ENCODE measurements around the gene HSPG2. TPM values are rescaled to one million over a fixed set of nuclear protein-coding genes. Genes with fewer than 3 reads are reported as not detected.
"Not testable (repeated sequence)": the region's sequence is repeated elsewhere in the genome, so short reads cannot be mapped to it uniquely, and the experiment has no call there.

Gene HSPG2
- total and polyA plus RNA-seq, 4 donors = 49.6 to 85.8 (median 64.8) TPM

- no peaks in the 10 kb centered on the region for H3K36me3 ChIP-seq (ENCODE audit: control insufficient read depth, insufficient read depth, low read length)
- 89% methylated on average over 6 of the region's 6 CpGs for WGBS (ENCODE audit: insufficient coverage)
- H3K9me3 ChIP-seq (ENCODE audit: control insufficient read depth, insufficient read depth, low read length) = peaks cover 2% of the 10 kb centered on the region
- H3K27ac ChIP-seq (ENCODE audit: low read depth, low read length) = no peak overlapping the region
- no peaks in the 10 kb centered on the region for H3K27me3 ChIP-seq (ENCODE audit: control insufficient read depth, insufficient read depth, low read length)
- DNase-seq (ENCODE audit: low read depth in 4 of 6, low spot score in 6 of 6) = no peak
- no peak overlapping the region for H3K4me3 ChIP-seq (ENCODE audit: low read depth, low read length)
- no peaks in the 10 kb centered on the region for H3K4me1 ChIP-seq (ENCODE audit: control insufficient read depth, insufficient read depth, low read length)
Observed at GRCh38 chr1:21795075-21795474, 142.0 kb downstream of the HSPG2 start.

- no peak for DNase-seq (ENCODE audit: low read depth in 4 of 6, low spot score in 6 of 6)
- Histone ChIP-seq H3K27ac (ENCODE audit: low read depth, low read length) (no peak overlapping the region), H3K27me3 (ENCODE audit: control insufficient read depth, insufficient read depth, low read length) (no peaks in the 10 kb centered on the region), H3K9me3 (ENCODE audit: control insufficient read depth, insufficient read depth, low read length) (peaks cover 2% of the 10 kb centered on the region), H3K4me1 (ENCODE audit: control insufficient read depth, insufficient read depth, low read length) (no peaks in the 10 kb centered on the region), H3K4me3 (ENCODE audit: low read depth, low read length) (no peak overlapping the region), H3K36me3 (ENCODE audit: control insufficient read depth, insufficient read depth, low read length) (no peaks in the 10 kb centered on the region)
- 88% methylated on average over 2 of the region's 2 CpGs for WGBS (ENCODE audit: insufficient coverage)
Observed at GRCh38 chr1:21794656-21795055, 142.5 kb downstream of the HSPG2 start.

- no peak overlapping the region for H3K4me3 ChIP-seq (ENCODE audit: low read depth, low read length)
- no peaks in the 10 kb centered on the region for H3K4me1 ChIP-seq (ENCODE audit: control insufficient read depth, insufficient read depth, low read length)
- no peaks in the 10 kb centered on the region for H3K36me3 ChIP-seq (ENCODE audit: control insufficient read depth, insufficient read depth, low read length)
- no peaks in the 10 kb centered on the region for H3K27me3 ChIP-seq (ENCODE audit: control insufficient read depth, insufficient read depth, low read length)
- no peak overlapping the region for H3K27ac ChIP-seq (ENCODE audit: low read depth, low read length)
- WGBS (ENCODE audit: insufficient coverage) = no CpG with 5 or more reads among the region's 2 CpGs
- DNase-seq (ENCODE audit: low read depth in 4 of 6, low spot score in 6 of 6) = no peak
- peaks cover 2% of the 10 kb centered on the region for H3K9me3 ChIP-seq (ENCODE audit: control insufficient read depth, insufficient read depth, low read length)
Observed at GRCh38 chr1:21793104-21793503, 144.0 kb downstream of the HSPG2 start.

GRCh38 chr1:21786640-21787039, 150.5 kb downstream of the HSPG2 start:
- H3K4me1 ChIP-seq (ENCODE audit: control insufficient read depth, insufficient read depth, low read length) = peaks cover 8% of the 10 kb centered on the region
- H3K36me3 ChIP-seq (ENCODE audit: control insufficient read depth, insufficient read depth, low read length) = peaks cover 3% of the 10 kb centered on the region
- no peaks in the 10 kb centered on the region for H3K9me3 ChIP-seq (ENCODE audit: control insufficient read depth, insufficient read depth, low read length)
- DNase-seq (ENCODE audit: low read depth in 4 of 6, low spot score in 6 of 6) = no peak
- WGBS (ENCODE audit: insufficient coverage) = 75% methylated on average over 1 of the region's 2 CpGs
- H3K27me3 ChIP-seq (ENCODE audit: control insufficient read depth, insufficient read depth, low read length) = no peaks in the 10 kb centered on the region
- H3K4me3 ChIP-seq (ENCODE audit: low read depth, low read length) = no peak overlapping the region
- H3K27ac ChIP-seq (ENCODE audit: low read depth, low read length) = no peak overlapping the region

- not testable (repeated sequence) for DNase-seq (ENCODE audit: low read depth in 4 of 6, low spot score in 6 of 6); H3K27ac ChIP-seq (ENCODE audit: low read depth, low read length); H3K4me3 ChIP-seq (ENCODE audit: low read depth, low read length); H3K27me3 ChIP-seq (ENCODE audit: control insufficient read depth, insufficient read depth, low read length); H3K9me3 ChIP-seq (ENCODE audit: control insufficient read depth, insufficient read depth, low read length); H3K36me3 ChIP-seq (ENCODE audit: control insufficient read depth, insufficient read depth, low read length)
- WGBS (ENCODE audit: insufficient coverage) = 82% methylated on average over 9 of the region's 9 CpGs
- H3K4me1 ChIP-seq (ENCODE audit: control insufficient read depth, insufficient read depth, low read length) = peaks cover 15% of the 10 kb centered on the region
Observed at GRCh38 chr1:21785764-21786163, 151.3 kb downstream of the HSPG2 start.

- 45% methylated on average over 29 of the region's 32 CpGs for WGBS (ENCODE audit: insufficient coverage)
- peak overlapping the region; percentile 100 for H3K4me3 ChIP-seq (ENCODE audit: low read depth, low read length)
- DNase-seq (ENCODE audit: low read depth in 4 of 6, low spot score in 6 of 6) = no peak
- H3K27me3 ChIP-seq (ENCODE audit: control insufficient read depth, insufficient read depth, low read length) = no peaks in the 10 kb centered on the region
- H3K36me3 ChIP-seq (ENCODE audit: control insufficient read depth, insufficient read depth, low read length) = peaks cover 3% of the 10 kb centered on the region
- peak overlapping the region; percentile 100 for H3K27ac ChIP-seq (ENCODE audit: low read depth, low read length)
- no peaks in the 10 kb centered on the region for H3K9me3 ChIP-seq (ENCODE audit: control insufficient read depth, insufficient read depth, low read length)
- peaks cover 15% of the 10 kb centered on the region for H3K4me1 ChIP-seq (ENCODE audit: control insufficient read depth, insufficient read depth, low read length)
Observed at GRCh38 chr1:21783679-21784603, 153.2 kb downstream of the HSPG2 start.

GRCh38 chr1:21782868-21783678, 154.0 kb downstream of the HSPG2 start, which contains the start of gene USP48:
Gene USP48 (minus strand): TSS chr1:21783149. CDS start chr1:21782957, 192 bp downstream.
- H3K4me1 ChIP-seq (ENCODE audit: control insufficient read depth, insufficient read depth, low read length) = peaks cover 15% of the 10 kb centered on the region
- H3K36me3 ChIP-seq (ENCODE audit: control insufficient read depth, insufficient read depth, low read length) = peaks cover 3% of the 10 kb centered on the region
- H3K27me3 ChIP-seq (ENCODE audit: control insufficient read depth, insufficient read depth, low read length) = no peaks in the 10 kb centered on the region
- no peaks in the 10 kb centered on the region for H3K9me3 ChIP-seq (ENCODE audit: control insufficient read depth, insufficient read depth, low read length)
- DNase-seq (ENCODE audit: low read depth in 4 of 6, low spot score in 6 of 6) = peak; percentile 89 to 99 (median 94)
- H3K4me3 ChIP-seq (ENCODE audit: low read depth, low read length) = peak within 1 kb of the TSS; percentile 100
- H3K27ac ChIP-seq (ENCODE audit: low read depth, low read length) = peak within 1 kb of the TSS; percentile 100
- WGBS (ENCODE audit: insufficient coverage) = under 1% methylated on average over 82 of the region's 82 CpGs

- Histone ChIP-seq H3K36me3 (ENCODE audit: control insufficient read depth, insufficient read depth, low read length) (peaks cover 3% of the 10 kb centered on the region), H3K27me3 (ENCODE audit: control insufficient read depth, insufficient read depth, low read length) (no peaks in the 10 kb centered on the region), H3K27ac (ENCODE audit: low read depth, low read length) (peak overlapping the region; percentile 100), H3K4me3 (ENCODE audit: low read depth, low read length) (peak overlapping the region; percentile 100), H3K4me1 (ENCODE audit: control insufficient read depth, insufficient read depth, low read length) (peaks cover 15% of the 10 kb centered on the region), H3K9me3 (ENCODE audit: control insufficient read depth, insufficient read depth, low read length) (no peaks in the 10 kb centered on the region)
- WGBS (ENCODE audit: insufficient coverage) = under 1% methylated on average over 34 of the region's 37 CpGs
- DNase-seq (ENCODE audit: low read depth in 4 of 6, low spot score in 6 of 6) = peak; percentile 13 to 84 (median 28)
Observed at GRCh38 chr1:21782349-21782867, 154.7 kb downstream of the HSPG2 start.

GRCh38 chr1:21781815-21782348, 155.2 kb downstream of the HSPG2 start:
- Histone ChIP-seq H3K4me3 (ENCODE audit: low read depth, low read length) (peak overlapping the region; percentile 100), H3K9me3 (ENCODE audit: control insufficient read depth, insufficient read depth, low read length) (no peaks in the 10 kb centered on the region), H3K27me3 (ENCODE audit: control insufficient read depth, insufficient read depth, low read length) (no peaks in the 10 kb centered on the region), H3K4me1 (ENCODE audit: control insufficient read depth, insufficient read depth, low read length) (peaks cover 15% of the 10 kb centered on the region), H3K27ac (ENCODE audit: low read depth, low read length) (peak overlapping the region; percentile 100), H3K36me3 (ENCODE audit: control insufficient read depth, insufficient read depth, low read length) (peaks cover 3% of the 10 kb centered on the region)
- WGBS (ENCODE audit: insufficient coverage) = 2% methylated on average over 11 of the region's 17 CpGs
- peak in 3 of 6 donors; percentile 10 to 18 (median 15) for DNase-seq (ENCODE audit: low read depth in 4 of 6, low spot score in 6 of 6)

All from spinal cord (tissue), 10 donors.